H9 (cell line): ENCODE data around the gene WFS1. TPM values are rescaled to one million over a fixed set of nuclear protein-coding genes. Genes with fewer than 3 reads are reported as not detected.
A peak's percentile ranks its signal among the peaks of the same experiment; 100 is the strongest.

ENCODE experiments used
- DNase-seq: peaks from one replicate; pipeline ENCODE4 v3.0.0-alpha.2; 2017
- H2AFZ ChIP-seq: one replicate; pipeline ENCODE4 v1.6.1; 2013; ENCODE audit warnings: mild to moderate bottlenecking, low read length, control low read depth, moderate library complexity
- H2AK5ac ChIP-seq: 2 replicates; pipeline ENCODE4 v1.6.1; 2013; ENCODE audit warnings: low read length, control low read depth, mixed read lengths; ENCODE audit not compliant: insufficient read length
- H2BK120ac ChIP-seq: one replicate; pipeline ENCODE4 v1.6.1; 2013; ENCODE audit warnings: low read depth, mild to moderate bottlenecking, low read length, control low read depth, inconsistent platforms; ENCODE audit not compliant: poor library complexity, severe bottlenecking
- H2BK12ac ChIP-seq: 2 replicates; pipeline ENCODE4 v1.6.1; 2013; ENCODE audit warnings: low read length, control low read depth, mixed read lengths, low read depth; ENCODE audit not compliant: insufficient read length
- H2BK15ac ChIP-seq: 2 replicates; pipeline ENCODE4 v1.6.1; 2013; ENCODE audit warnings: low read depth, low read length, control low read depth
- H2BK20ac ChIP-seq: one replicate; pipeline ENCODE4 v1.6.1; 2013; ENCODE audit warnings: low read depth, mild to moderate bottlenecking, low read length, control low read depth, inconsistent platforms; ENCODE audit not compliant: poor library complexity, severe bottlenecking
- H2BK5ac ChIP-seq: 2 replicates; pipeline ENCODE4 v1.6.1; 2013; ENCODE audit warnings: low read length, control low read depth, mixed read lengths; ENCODE audit not compliant: insufficient read length
- H3K14ac ChIP-seq: 2 replicates; pipeline ENCODE4 v1.6.1; 2013; ENCODE audit warnings: low read length, control low read depth; ENCODE audit not compliant: insufficient read depth
- H3K18ac ChIP-seq: 2 replicates; pipeline ENCODE4 v1.6.1; 2013; ENCODE audit warnings: low read depth, mild to moderate bottlenecking, mixed read lengths, low read length, control low read depth; ENCODE audit not compliant: insufficient read length
- H3K23ac ChIP-seq: 2 replicates; pipeline ENCODE4 v1.6.1; 2013; ENCODE audit warnings: low read length, control low read depth, mixed read lengths, low read depth; ENCODE audit not compliant: insufficient read length
- H3K23me2 ChIP-seq: 2 replicates; pipeline ENCODE4 v1.6.1; 2013; ENCODE audit warnings: low read depth, mild to moderate bottlenecking, mixed read lengths, low read length, control low read depth; ENCODE audit not compliant: insufficient read length, poor library complexity, severe bottlenecking
- H3K27ac ChIP-seq: 2 replicates; pipeline ENCODE4 v1.5.1; 2013; ENCODE audit warnings: low read length, control low read depth, mixed read lengths, low read depth; ENCODE audit not compliant: insufficient read length
- H3K27me3 ChIP-seq: 2 replicates; pipeline ENCODE4 v1.6.1; 2013; ENCODE audit warnings: low read length, control low read depth, inconsistent platforms; ENCODE audit not compliant: insufficient read depth
- H3K4ac ChIP-seq: 2 replicates; pipeline ENCODE4 v1.6.1; 2013; ENCODE audit warnings: low read depth, mild to moderate bottlenecking, control low read depth, inconsistent platforms, low read length, moderate library complexity
- H3K4me1 ChIP-seq: 2 replicates; pipeline ENCODE4 v1.6.1; 2013; ENCODE audit warnings: low read length, control low read depth, inconsistent platforms; ENCODE audit not compliant: insufficient read depth
- H3K4me2 ChIP-seq: 2 replicates; pipeline ENCODE4 v1.6.1; 2013; ENCODE audit warnings: low read length, control low read depth, mixed read lengths; ENCODE audit not compliant: insufficient read length, insufficient read depth
- H3K56ac ChIP-seq: 2 replicates; pipeline ENCODE4 v1.6.1; 2013; ENCODE audit warnings: low read depth, mild to moderate bottlenecking, mixed read lengths, low read length, control low read depth; ENCODE audit not compliant: insufficient read length
- H3K79me1 ChIP-seq: 2 replicates; pipeline ENCODE4 v1.6.1; 2013; ENCODE audit warnings: low read depth, mild to moderate bottlenecking, moderate library complexity, low read length, control low read depth, inconsistent platforms; ENCODE audit not compliant: insufficient read depth, poor library complexity, severe bottlenecking
- H3K79me2 ChIP-seq: 2 replicates; pipeline ENCODE4 v1.6.1; 2013; ENCODE audit warnings: low read length, control low read depth, inconsistent platforms; ENCODE audit not compliant: insufficient read depth
- H3K9ac ChIP-seq: 2 replicates; pipeline ENCODE4 v1.6.1; 2013; ENCODE audit warnings: low read length, control low read depth, mixed read lengths; ENCODE audit not compliant: insufficient read length; ENCODE audit errors: extremely low read depth
- H3K9me3 ChIP-seq: one replicate; pipeline ENCODE4 v1.6.1; 2013; ENCODE audit warnings: low read depth, low read length, inconsistent platforms; ENCODE audit not compliant: control insufficient read depth
- H3T11ph ChIP-seq: one replicate; pipeline ENCODE4 v1.6.1; 2013; ENCODE audit warnings: mild to moderate bottlenecking, low read length, control low read depth, inconsistent platforms
- H4K20me1 ChIP-seq: one replicate; pipeline ENCODE4 v1.6.1; 2013; ENCODE audit not compliant: control insufficient read depth, insufficient read length, insufficient read depth
- H4K5ac ChIP-seq: 2 replicates; pipeline ENCODE4 v1.6.1; 2013; ENCODE audit warnings: low read depth, mild to moderate bottlenecking, mixed read lengths, low read length, control low read depth; ENCODE audit not compliant: insufficient read length
- H4K8ac ChIP-seq: replicated peaks from 2 replicates; pipeline ENCODE4 v1.6.1; 2013; ENCODE audit warnings: low read length, control low read depth, mixed read lengths, low read depth; ENCODE audit not compliant: insufficient read length
- H4K91ac ChIP-seq: 2 replicates; pipeline ENCODE4 v1.6.1; 2013; ENCODE audit warnings: low read depth, mild to moderate bottlenecking, moderate library complexity, mixed read lengths, low read length, control low read depth; ENCODE audit not compliant: insufficient read length
- H3K27ac Mint-ChIP-seq, 3 experiments: 2 replicates in 2 of 3; 3 replicates in 1 of 3; pipeline ENCODE4 v1.8.0; 2020 to 2021; ENCODE audit warnings: mixed read lengths in 3 of 3, mild to moderate bottlenecking in 1 of 3, moderate library complexity in 1 of 3
- H3K27me3 Mint-ChIP-seq: 2 replicates; pipeline ENCODE4 v1.8.0; 2021; ENCODE audit warnings: low read depth, mild to moderate bottlenecking, moderate library complexity, mixed read lengths
- H3K36me3 Mint-ChIP-seq, 3 experiments: 2 replicates in 2 of 3; 3 replicates in 1 of 3; pipeline ENCODE4 v1.8.0; 2020 to 2021; ENCODE audit warnings: low read depth in 3 of 3, mixed read lengths in 3 of 3; ENCODE audit not compliant: insufficient read depth in 1 of 3
- H3K4me1 Mint-ChIP-seq, 2 experiments: 2 replicates each; pipeline ENCODE4 v1.8.0; 2020; ENCODE audit warnings: mixed read lengths in 2 of 2
- H3K4me3 Mint-ChIP-seq, 2 experiments: 2 replicates in 1 of 2; 3 replicates in 1 of 2; pipeline ENCODE4 v1.8.0; 2020 to 2021; ENCODE audit warnings: mild to moderate bottlenecking in 2 of 2, mixed read lengths in 2 of 2, moderate library complexity in 1 of 2
- H3K9me3 Mint-ChIP-seq, 2 experiments: 2 replicates in 1 of 2; 3 replicates in 1 of 2; pipeline ENCODE4 v1.8.0; 2020; ENCODE audit warnings: mild to moderate bottlenecking in 2 of 2, mixed read lengths in 2 of 2, moderate library complexity in 1 of 2
- CTCF ChIP-seq: fragments of 200-600 bp; sonication (generic); conservative IDR thresholded peaks from 3 replicates; pipeline ENCODE4 v1.8.0; 2021; ENCODE audit warnings: antibody characterized with exemption, mild to moderate bottlenecking
- WGBS: extraction: QIAGEN DNeasy Blood & Tissue Kit; methylation state at CpG from one replicate; pipeline ENCODE4 v1.1.7; 2013; ENCODE audit warnings: missing lambda C conversion rate, low lambda C conversion rate, mixed read lengths; ENCODE audit not compliant: insufficient read length; ENCODE audit errors: extremely low coverage; 5-methylcytosine and 5-hydroxymethylcytosine counted together
- total RNA-seq: library from RNA; stranded (reverse); gene quantifications from 2 replicates; pipeline ENCODE4 v1.2.1, GENCODE V29; 2021

Gene WFS1
- total RNA-seq, 1 experiment from 2014 or later = 18.9 TPM

DNA sequence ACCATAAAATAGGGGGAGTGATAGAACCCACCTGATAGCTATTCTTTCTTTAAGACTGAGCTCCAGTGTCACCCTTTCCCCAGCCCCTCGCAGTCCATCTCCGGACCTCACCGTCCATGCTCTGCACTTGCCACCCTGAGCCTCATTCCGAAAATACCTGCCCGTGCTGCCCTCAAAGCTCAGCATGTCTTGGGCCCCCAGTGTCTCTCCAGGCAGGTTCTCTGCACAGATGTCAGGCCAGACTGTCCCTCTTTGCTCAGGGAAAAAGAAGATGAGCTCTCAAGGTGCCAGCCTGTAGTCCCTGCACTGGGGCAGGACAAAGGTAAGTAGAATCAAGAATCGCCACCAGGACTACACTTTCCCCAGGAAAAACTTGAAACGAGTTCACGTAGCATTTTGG, 9.8 kb upstream of the WFS1 start:
- Histone ChIP-seq H2AK5ac (no peak overlapping the region), H3K23ac (no peak overlapping the region), H3T11ph (no peak overlapping the region), H3K4me1 (no peaks in the 10 kb centered on the region), H2BK5ac (no peak overlapping the region), H3K4me2 (no peak overlapping the region), H3K18ac (no peak overlapping the region), H3K56ac (no peak overlapping the region), H3K4ac (no peak overlapping the region), H3K27ac (no peak overlapping the region), H3K79me1 (no peaks in the 10 kb centered on the region), H4K20me1 (no peaks in the 10 kb centered on the region), H3K23me2 (no peaks in the 10 kb centered on the region), H4K8ac (no peak overlapping the region), H2BK20ac (no peak overlapping the region), H2BK15ac (no peak overlapping the region), H4K5ac (no peak overlapping the region), H2BK120ac (no peak overlapping the region), H3K27me3 (no peaks in the 10 kb centered on the region), H3K9me3 (no peaks in the 10 kb centered on the region), H3K14ac (no peak overlapping the region), H2AFZ (no peak overlapping the region), H3K9ac (no peak overlapping the region), H2BK12ac (no peak overlapping the region), H3K79me2 (no peaks in the 10 kb centered on the region), H4K91ac (no peak overlapping the region)
- peak overlapping the region in 1 of 3 experiments; percentile 57; a peak in 2 of 7 replicates for H3K27ac Mint-ChIP-seq
- peaks cover 9% of the 10 kb centered on the region for H3K27me3 Mint-ChIP-seq
- peaks cover 20 to 35% of the 10 kb centered on the region in 2 experiments for H3K4me1 Mint-ChIP-seq
- no peak overlapping the region for H3K4me3 Mint-ChIP-seq
- no peak for TF ChIP-seq CTCF
- no peaks in the 10 kb centered on the region for H3K36me3 Mint-ChIP-seq
- no CpG with 5 or more reads among the region's 8 CpGs for WGBS
- no peaks in the 10 kb centered on the region; a peak in 2 of 5 replicates for H3K9me3 Mint-ChIP-seq
- no peak for DNase-seq
